DND-41 (cell line): ENCODE results near the gene AKT3.

Experiments
- CTCF ChIP-seq: IDR thresholded peaks from 2 replicates; pipeline ENCODE4 v1.5.1; 2012; ENCODE audit warnings: borderline replicate concordance, low read length, moderate library complexity, mild to moderate bottlenecking; ENCODE audit not compliant: poor library complexity, severe bottlenecking; ENCODE audit errors: extremely low read depth
- EZH2 ChIP-seq: IDR thresholded peaks from 3 replicates; pipeline ENCODE4 v1.6.1; 2012; ENCODE audit warnings: borderline replicate concordance, low read depth, mild to moderate bottlenecking, moderate library complexity, low read length, inconsistent platforms; ENCODE audit not compliant: severe bottlenecking

GRCh38 chr1:243441601-243442000 lies 408.4 kb downstream of the AKT3 start:
- TF ChIP-seq CTCF, result no peak
- no peak for TF ChIP-seq EZH2
